Measurements from ENCODE around the gene NAA10. TPM values are rescaled to one million over a fixed set of nuclear protein-coding genes. Genes with fewer than 3 reads are reported as not detected.
A peak's percentile ranks its signal among the peaks of the same experiment; 100 is the strongest.

Gene NAA10
- total and polyA plus RNA-seq, 4 donors: 33.1 to 146 (median 104) TPM

GRCh38 chrX:153925387-153925738, 9.5 kb downstream of the NAA10 start:
- Histone ChIP-seq H3K4me3 (peak overlapping the region; percentile 22), H3K4me1 (ENCODE audit: control insufficient read depth in 5 of 5, insufficient read depth in 5 of 5, low read length in 5 of 5) (peaks cover 0 to 34% (median 12%) of the 10 kb centered on the region in 5 donors), H3K9me3 (ENCODE audit: control insufficient read depth in 4 of 4, insufficient read depth in 3 of 4, low read length in 3 of 4) (peaks cover 0 to 3% (median 0%) of the 10 kb centered on the region in 4 donors), H3K27me3 (ENCODE audit: control insufficient read depth in 3 of 3, insufficient read depth in 3 of 3, low read length in 2 of 3) (peaks cover 0 to 3% (median 0%) of the 10 kb centered on the region in 3 donors), H3K36me3 (ENCODE audit: control insufficient read depth in 4 of 4, insufficient read depth in 4 of 4, low read length in 4 of 4) (peaks cover 0 to 6% (median 0%) of the 10 kb centered on the region in 4 donors), H3K27ac (ENCODE audit: low read depth in 1 of 2, low read length in 1 of 2) (peak overlapping the region; percentile 28 to 82), H3K9ac (ENCODE audit: insufficient read depth in 1 of 2, low read length in 2 of 2) (no peak overlapping the region)
- no peak for TF ChIP-seq CTCF (IDR thresholded peaks at IDR 0.05; ENCODE audit: control extremely low read depth, extremely low read depth)
- DNase-seq: no peak
- ATAC-seq (ENCODE audit: insufficient read depth, low FRiP score): no peak
- 36 to 66% methylated on average over 3 to 4 of the region's 4 CpGs for WGBS, 2 donors

GRCh38 chrX:153924149-153924861, 10.5 kb downstream of the NAA10 start:
- no peak for ATAC-seq (ENCODE audit: insufficient read depth, low FRiP score)
- peaks cover 0 to 34% (median 12%) of the 10 kb centered on the region in 5 donors for H3K4me1 ChIP-seq (ENCODE audit: control insufficient read depth in 5 of 5, insufficient read depth in 5 of 5, low read length in 5 of 5)
- no peak overlapping the region for H3K9ac ChIP-seq (ENCODE audit: insufficient read depth in 1 of 2, low read length in 2 of 2)
- peaks cover 0 to 3% (median 0%) of the 10 kb centered on the region in 3 donors for H3K27me3 ChIP-seq (ENCODE audit: control insufficient read depth in 3 of 3, insufficient read depth in 3 of 3, low read length in 2 of 3)
- H3K4me3 ChIP-seq: no peak overlapping the region
- no peak for TF ChIP-seq CTCF (IDR thresholded peaks at IDR 0.05; ENCODE audit: control extremely low read depth, extremely low read depth)
- peak overlapping the region in 1 of 2 donors; percentile 52 for H3K27ac ChIP-seq (ENCODE audit: low read depth in 1 of 2, low read length in 1 of 2)
- H3K36me3 ChIP-seq (ENCODE audit: control insufficient read depth in 4 of 4, insufficient read depth in 4 of 4, low read length in 4 of 4): peaks cover 0 to 9% (median 0%) of the 10 kb centered on the region in 4 donors
- WGBS, 2 donors: 4 to 38% methylated on average over 13 to 14 of the region's 14 CpGs
- peak; percentile 63 to 68 (median 65) for DNase-seq
- peaks cover 0 to 3% (median 0%) of the 10 kb centered on the region in 4 donors for H3K9me3 ChIP-seq (ENCODE audit: control insufficient read depth in 4 of 4, insufficient read depth in 3 of 4, low read length in 3 of 4)

GRCh38 chrX:153922932-153923857, 11.6 kb downstream of the NAA10 start:
- Histone ChIP-seq H3K36me3 (ENCODE audit: control insufficient read depth in 4 of 4, insufficient read depth in 4 of 4, low read length in 4 of 4) (peaks cover 0 to 9% (median 0%) of the 10 kb centered on the region in 4 donors), H3K27me3 (ENCODE audit: control insufficient read depth in 3 of 3, insufficient read depth in 3 of 3, low read length in 2 of 3) (peaks cover 0 to 3% (median 0%) of the 10 kb centered on the region in 3 donors), H3K9me3 (ENCODE audit: control insufficient read depth in 4 of 4, insufficient read depth in 3 of 4, low read length in 3 of 4) (no peaks in the 10 kb centered on the region), H3K4me3 (no peak overlapping the region), H3K9ac (ENCODE audit: insufficient read depth in 1 of 2, low read length in 2 of 2) (no peak overlapping the region), H3K4me1 (ENCODE audit: control insufficient read depth in 5 of 5, insufficient read depth in 5 of 5, low read length in 5 of 5) (peaks cover 0 to 34% (median 10%) of the 10 kb centered on the region in 5 donors), H3K27ac (ENCODE audit: low read depth in 1 of 2, low read length in 1 of 2) (no peak overlapping the region)
- TF ChIP-seq CTCF (IDR thresholded peaks at IDR 0.05; ENCODE audit: control extremely low read depth, extremely low read depth): no peak
- 45 to 58% methylated on average over 21 to 25 of the region's 25 CpGs for WGBS, 2 donors
- ATAC-seq (ENCODE audit: insufficient read depth, low FRiP score) (no peak), DNase-seq (peak; percentile 62 to 80 (median 75))

Measured in lung (tissue), 12 donors.